NOMO-1 treated with DMSO at 0.1 percent for 48 hours (cell line): ENCODE data around the gene SV2A.

ENCODE experiments used
- DNase-seq: peaks from one replicate; lab custom pipeline; 2025; ENCODE audit not compliant: unreplicated experiment; lab: John Stamatoyannopoulos, UW

SV2A gene

DNA sequence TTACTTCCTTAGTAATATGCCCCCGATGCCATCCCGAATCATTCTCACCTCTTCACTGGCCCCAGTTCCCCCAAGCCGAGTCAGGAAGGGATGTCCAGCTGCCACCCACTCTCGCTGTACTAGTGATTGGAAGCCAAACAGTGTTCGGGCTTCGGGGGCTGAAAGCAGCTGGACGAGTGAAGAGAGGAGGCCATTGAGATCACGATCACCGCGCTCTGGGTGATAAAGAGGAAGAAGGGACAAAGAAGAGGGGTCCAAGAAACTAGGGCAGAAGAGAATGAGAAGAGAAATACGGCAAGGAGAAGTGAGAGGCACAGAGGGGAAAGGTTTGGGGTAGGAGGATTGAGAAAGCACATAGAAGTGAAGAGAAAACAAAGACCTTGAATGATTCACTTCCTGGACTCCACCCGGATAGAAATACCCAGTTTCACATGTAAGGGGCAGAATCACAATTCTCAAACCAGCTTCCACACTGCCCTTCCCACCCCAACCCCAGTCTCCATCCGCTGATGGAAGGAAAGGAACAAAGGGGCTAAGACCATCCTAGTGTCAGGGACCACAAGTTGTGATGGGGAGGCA lies 13.7 kb upstream of the SV2A start:
- peak; percentile 80 for DNase-seq

DNA sequence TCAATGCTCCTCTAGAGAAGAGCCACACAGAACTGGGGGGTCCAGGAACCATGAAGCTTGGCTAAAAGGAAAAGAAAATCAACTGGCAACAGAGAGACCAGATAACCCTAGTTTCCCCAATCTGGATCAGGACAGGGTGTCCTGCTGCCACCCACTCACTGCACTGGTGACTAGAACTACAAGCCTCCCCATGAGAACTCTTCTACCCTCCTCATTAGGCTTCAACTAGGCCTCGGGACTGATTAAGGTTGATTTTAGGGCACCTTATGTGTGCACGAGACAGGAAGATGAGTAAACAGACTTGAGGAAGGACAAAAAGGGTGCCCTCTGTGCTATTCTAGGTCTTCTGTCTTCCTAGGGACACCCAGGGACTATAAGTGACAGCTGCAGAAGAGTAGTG lies 12.2 kb upstream of the SV2A start:
- no peak for DNase-seq

DNA sequence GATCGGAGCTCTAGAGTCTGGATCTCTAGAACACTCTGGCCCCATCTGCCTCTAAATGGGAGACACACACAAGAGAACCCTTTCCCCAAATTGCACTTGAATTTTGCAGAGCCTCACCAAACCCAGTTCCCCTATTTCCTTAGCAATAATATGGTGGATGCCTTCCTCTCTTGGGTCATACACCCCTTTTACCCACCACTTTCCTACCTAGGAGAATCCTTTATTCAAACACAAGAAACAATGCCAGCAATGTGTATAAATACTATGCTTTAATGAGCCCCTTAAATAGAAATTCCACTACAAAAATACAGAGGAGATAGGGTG lies 10.7 kb upstream of the SV2A start:
- no peak for DNase-seq

DNA sequence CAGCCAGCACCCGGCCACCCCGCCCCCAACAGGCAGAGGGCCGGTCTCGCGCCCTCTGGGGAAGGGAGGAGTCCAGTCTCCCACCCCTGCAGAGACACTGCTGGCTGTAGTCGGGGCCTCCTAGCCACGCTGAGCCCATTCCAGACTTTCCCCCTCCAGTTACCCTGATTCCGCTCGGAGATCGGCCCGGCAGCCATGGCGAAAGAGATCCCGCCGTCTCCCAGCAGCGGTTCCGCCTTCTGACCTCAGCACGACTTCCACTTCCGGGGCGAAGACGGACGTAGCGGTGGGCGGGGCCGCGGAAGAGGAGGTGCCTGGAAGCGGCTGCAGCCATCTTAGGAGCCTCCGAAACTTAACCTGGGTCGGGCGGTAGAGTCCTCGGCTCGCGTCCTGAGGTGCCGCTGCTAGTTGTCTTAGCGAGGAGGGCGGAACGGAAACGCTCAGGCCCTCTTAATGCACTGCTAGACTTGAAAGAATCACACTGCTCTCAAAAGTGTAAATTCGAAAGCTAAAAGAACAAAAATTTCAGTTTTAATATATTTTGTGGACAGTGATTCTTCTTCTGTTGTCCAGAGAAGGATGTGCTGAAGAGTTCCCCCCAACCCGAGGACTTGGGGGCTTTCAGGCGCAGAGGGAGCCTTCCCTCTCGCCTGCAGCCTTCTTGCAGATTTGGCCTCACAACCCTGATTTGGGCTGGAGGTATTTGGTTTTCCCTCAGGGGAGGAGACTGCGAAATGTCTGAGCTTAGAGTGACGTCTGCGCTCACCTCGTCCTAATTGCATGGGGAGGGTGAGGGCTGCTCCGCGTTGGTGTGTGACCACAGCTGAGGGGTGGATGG lies 10.1 kb upstream of the SV2A start, which contains the start of gene SF3B4:
Gene SF3B4 (minus strand): TSS at position 241 of the 838 bp plus-strand sequence. CDS start 44 bp downstream, at position 197.
- peak; percentile 96 for DNase-seq

DNA sequence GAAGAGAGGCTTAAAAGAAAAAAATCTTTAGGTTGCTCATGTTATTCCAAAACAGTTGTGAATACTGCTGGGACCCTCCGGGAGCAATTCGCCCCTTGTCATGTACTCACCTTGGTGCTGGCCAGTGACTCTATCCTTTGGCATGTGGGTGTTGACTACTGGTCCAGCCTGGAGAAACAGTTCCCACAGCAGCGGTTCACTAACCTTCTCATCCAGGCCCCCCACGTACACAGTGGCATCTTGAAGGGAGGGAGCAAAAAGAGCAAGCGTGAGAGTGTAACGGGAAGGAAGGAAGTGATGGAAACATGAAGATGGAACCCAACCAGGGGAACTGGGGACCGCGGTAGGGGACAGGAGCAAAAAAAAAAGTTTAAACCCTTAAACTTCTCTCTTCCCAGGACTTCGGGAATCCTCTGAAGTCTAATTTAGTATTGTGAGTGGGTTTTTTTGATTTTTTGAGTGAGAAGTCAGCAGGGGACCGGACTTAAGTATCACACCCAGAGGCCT lies 9.5 kb upstream of the SV2A start:
- no peak for DNase-seq

DNA sequence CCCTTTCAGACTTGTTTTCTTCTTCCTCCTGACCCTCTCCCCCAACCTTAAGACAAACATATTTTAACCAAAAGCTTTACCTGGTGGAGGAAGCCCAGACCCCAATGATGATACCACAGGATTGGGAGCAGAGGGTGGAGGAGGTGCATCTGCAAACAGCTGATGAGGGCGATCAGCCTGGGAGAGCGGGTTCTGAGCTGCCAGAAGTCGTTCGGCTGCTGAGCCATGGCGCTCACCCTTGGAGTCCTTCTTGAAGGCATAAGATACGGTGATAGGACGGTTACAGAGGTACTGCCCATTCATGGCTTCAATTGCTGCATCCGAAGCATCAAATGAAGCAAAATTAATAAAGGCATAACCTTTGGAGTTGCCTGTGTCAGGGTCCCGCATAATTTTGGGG lies 8.7 kb upstream of the SV2A start:
- no peak for DNase-seq

DNA sequence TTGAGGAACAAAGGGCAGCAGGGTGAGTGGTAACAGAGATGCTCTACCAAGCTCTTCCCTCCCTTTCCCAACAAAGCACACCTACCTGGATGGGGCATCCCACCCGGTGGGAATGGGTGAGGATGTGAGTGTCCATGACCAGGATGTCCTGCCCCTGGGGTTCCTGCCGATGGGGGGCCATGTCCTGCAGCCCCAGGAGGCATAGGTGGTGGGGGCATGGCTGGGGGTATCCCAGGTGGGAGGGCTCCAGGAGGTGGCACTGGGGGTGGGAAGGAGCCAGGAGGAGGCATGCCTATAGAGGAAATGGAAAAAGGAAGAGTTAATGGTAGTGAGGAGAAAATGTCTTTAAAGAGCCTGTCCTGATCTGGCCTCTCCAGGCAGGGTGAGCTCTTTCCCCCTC lies 8.1 kb upstream of the SV2A start:
- no peak for DNase-seq

DNA sequence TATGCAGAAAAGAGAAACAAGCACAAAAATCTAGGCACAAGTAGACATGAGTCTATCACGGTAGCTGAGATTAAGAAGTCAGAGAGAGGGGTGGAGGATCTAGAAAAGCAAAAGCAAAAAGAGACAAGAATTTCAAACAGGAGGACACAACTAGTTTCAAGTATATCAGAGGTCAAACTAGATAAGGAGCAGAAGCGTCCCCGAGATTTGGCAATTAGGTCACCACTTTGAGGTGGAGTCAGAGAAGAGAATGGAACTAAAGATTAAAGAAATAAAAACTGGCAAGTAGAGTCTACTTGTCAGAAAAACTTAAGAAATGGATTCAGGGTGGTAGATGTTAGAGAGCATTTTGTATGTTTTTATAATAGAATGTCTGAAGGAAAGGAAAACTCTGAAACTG lies 7.7 kb upstream of the SV2A start:
- DNase-seq: no peak

DNA sequence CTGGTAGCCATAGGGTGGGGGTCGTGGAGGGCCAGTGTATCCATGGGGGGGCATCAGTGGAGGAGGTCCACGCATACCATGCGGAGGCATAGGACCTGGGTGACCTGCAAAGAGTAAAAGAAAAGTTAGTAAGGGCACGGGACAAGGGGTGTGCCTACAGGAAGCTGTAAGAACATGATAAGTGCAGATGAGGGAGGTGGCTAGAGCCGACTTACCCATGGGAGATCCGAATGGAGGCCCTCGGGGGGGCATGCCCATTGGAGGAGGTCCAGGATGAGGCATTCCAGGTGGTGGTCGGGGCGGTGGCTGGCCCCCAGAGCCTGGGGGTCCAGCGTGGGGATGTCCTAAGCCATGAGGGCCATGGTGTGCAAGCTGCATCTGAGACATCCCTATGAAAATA lies 6.0 kb upstream of the SV2A start:
- no peak for DNase-seq

DNA sequence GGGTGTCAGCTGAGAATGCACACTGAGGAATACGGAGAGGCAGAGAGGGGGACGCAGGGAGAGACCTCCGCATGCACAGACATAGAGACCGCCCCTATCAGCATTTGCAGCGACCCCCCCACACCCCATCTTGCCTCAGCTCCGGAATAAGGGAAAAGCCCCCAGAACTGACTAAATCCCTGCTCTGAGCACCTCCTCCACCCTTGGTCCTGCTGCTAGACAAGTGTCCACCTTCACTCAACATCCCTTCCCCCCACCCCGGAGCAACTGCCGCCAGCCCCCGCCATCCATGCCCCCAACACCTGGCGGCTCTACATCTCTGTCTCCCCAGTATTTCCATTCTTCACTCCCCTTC lies 769 bp downstream of the SV2A start:
- no peak for DNase-seq

DNA sequence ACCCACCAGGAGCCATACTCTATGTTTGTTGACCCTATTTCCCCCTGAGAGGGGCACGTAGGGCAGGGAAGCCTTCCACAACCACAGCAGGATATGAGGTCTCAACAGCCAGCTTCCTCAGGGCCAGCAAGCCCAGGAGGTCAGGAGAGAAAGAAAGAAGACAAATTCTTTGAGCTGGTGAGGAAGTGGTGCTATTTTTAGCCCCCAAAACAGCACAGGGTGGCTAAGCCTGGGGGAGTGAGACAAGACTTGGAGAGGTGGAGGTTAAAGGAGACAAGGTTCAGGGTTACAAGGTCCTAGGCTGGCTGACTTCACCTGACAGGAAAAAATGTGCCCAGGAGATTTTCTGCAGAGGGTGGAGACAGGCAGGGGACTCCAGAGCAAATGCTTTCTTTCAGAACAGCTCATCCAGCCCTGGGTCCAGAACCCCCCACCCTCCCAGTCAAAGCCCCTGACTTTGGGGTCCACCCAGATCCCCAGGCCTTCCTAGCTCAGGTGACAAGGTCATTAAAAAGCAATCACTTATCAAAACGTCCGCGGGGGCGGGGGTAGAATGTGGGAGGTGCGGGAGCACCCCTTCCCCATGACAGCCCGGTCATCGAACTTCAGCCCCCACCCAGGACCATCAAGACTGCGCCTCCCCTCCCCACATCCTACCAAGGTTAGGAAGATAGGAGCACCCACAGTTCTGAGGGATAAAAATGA lies 1.3 kb downstream of the SV2A start:
- no peak for DNase-seq

DNA sequence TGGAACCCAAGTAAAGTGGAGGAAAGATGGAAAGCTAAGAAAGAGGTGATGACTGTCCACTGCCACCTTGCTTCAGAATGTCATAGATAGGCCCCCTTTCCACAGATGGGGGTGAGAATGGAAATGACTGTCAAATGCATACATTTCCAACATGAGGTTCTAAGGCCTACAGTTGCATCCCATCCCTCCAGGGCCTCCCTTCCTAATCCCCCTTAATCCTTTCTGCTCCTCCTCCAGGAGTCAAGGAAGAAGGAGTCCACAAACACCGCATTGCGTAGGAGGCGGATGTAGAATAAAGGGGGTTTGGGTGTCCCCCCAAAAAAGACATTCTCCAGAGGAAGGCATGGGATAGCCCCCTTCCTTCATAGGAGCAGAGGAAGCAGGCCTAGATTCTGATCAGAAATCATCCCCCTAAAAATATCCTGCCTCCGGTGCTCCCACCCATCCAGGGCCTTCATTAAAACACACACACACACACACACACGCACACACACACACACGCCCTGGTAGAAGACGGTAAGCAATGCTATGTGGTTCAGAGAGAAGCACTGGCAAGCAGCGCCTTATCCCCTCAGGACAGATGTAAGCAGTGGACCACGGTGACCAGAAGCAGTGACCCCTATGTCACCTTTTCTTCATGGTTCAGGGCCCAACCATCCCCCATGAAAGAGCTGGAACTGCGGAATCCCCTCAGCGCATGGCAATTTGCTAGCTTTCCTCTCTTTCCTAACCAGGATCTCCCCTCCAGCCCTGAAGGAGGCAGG lies 2.0 kb downstream of the SV2A start:
- DNase-seq: no peak

DNA sequence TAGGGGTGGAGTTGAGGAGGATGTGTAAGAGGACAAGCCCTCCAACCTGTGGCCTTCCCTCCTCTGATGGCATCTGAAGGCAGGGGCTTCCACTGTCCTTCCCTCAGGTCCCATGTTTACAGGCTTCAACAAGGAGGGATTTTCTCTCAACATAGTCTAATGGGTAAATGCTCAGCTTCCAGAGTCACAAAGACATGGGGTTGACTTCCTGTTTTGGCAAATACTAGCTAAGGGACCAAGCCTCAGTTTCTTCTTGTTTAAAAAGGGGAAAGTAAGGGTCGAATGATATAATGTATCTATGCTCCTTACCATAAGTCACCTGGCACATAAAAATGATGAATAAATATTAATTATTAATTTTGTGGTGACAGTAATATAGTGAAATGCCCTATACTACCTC lies 3.1 kb downstream of the SV2A start:
- DNase-seq: no peak

DNA sequence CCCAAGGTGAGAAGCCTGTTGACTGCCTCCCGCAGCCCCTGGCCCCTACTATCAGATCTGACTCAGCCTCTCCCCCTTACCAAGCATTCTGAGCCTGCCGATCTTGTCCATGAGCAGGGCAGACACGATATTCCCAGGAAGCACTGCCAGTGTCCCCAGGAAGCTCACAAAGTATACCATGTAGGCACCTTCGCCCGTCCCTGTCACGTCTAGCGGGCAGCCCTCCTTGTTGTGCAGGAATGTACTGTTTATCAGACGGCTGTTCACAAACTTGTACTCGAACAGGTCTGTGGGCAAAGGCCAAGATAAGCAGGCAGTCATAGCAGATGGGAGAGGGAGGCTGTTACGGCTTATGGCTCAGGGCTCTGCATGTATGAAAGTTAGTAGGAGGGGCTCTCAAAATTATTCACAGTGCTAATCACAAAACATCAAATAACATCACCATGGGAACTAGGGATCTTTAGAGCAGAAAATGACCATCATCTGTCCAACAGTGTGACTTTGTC lies 11.0 kb downstream of the SV2A start:
- DNase-seq: no peak

DNA sequence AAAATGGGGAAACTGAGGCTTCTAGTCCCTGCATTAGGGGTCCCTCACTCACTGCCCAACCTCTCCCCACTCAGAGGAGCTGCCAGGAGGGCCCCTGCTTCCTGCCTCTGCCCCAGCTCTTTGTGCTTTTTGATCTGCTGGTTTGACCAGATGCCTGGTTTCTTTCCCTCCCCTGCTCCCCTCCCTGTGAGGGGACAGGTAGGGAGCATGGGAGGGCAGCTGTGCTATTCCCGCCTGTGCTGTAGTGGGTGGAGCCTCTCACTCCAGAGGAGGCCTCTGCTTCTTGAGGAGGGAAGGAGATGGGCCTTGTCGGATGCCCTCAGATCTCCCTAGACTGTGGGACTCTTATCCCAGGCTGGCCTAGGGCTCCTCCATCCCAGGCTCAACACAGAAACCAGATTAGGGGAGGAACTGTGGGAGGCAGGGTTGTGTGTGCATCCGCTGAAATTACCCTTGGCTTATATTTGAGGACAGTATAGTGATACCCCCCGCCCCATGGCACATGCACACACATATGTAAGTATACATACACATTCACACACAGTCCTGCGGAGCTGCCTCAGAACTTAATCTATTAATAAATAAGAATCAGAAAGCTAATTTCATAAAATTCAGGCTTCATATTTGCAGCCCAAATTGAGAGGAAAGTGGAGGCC lies 13.7 kb downstream of the SV2A start:
- no peak for DNase-seq

DNA sequence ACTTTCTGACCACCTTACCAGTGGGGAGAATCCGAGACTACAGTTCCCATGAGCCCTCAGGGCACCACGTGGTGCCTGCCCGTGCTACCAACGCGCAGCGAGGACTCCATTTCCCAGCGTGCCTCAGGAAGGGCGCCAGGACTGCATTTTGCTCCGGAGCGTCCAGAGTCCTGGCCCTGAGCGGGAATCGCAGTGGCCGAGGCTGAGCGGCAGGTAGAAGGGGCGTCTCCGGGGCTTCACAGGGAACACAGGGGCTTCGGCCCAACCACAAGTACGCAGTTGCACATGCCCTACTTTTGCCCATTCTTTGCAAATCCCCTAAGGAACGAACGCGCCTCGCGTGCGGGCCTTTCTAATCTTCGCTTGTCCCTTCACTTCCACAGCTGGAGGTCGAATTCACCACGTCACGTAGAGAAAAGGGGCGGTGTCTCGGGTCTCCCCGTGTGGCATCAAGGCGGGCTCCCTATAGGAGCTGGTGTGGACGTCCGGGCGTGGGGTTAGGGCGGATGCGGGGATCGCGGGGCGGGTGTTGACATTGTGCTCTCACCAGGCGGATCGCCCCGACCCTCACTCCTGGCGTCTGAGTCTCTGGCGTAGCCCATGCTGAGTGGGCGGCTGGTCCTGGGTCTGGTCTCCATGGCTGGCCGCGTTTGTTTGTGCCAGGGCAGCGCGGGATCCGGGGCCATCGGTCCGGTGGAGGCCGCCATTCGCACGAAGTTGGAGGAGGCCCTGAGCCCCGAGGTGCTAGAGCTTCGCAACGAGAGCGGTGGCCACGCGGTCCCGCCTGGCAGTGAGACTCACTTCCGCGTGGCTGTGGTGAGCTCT lies 18.0 kb downstream of the SV2A start, which contains the start of gene BOLA1:
Gene BOLA1 (plus strand): TSS at position 109 of the 825 bp plus-strand sequence. CDS start 492 bp downstream, at position 601.
- DNase-seq: peak; percentile 90

DNA sequence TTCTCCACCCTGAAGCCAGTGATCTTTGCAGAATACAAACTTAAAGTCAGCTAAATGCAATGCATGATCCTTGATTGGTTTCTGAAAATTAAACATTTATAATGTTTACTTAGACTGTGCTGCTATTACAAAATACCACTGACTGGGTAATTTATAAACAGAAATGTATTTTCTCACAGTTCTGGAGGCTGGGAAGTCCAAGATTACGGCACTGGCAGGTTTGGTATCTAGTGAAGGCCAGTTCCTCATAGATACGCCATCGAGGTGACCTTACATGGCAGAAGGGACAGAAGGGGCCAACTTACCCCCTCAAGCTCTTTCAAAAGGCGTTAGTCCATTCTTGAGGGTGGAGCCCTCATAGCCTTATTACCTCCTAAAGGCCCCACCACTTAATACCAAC lies 21.1 kb downstream of the SV2A start:
- no peak for DNase-seq

DNA sequence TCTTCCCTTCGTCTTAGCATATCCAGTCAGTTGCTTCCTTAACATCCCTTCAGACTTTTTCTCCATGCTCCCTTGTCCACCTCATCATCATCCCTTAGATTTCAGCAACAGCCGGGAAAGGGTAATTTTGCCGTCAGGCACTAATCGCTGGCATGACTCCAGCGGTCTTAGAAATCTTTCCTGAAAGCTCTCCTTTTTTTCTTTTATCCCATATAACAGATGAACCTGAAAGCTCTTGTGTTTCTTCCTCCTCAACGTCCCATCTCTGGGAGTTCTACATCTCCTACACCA lies 28.7 kb downstream of the SV2A start:
- DNase-seq: no peak

DNA sequence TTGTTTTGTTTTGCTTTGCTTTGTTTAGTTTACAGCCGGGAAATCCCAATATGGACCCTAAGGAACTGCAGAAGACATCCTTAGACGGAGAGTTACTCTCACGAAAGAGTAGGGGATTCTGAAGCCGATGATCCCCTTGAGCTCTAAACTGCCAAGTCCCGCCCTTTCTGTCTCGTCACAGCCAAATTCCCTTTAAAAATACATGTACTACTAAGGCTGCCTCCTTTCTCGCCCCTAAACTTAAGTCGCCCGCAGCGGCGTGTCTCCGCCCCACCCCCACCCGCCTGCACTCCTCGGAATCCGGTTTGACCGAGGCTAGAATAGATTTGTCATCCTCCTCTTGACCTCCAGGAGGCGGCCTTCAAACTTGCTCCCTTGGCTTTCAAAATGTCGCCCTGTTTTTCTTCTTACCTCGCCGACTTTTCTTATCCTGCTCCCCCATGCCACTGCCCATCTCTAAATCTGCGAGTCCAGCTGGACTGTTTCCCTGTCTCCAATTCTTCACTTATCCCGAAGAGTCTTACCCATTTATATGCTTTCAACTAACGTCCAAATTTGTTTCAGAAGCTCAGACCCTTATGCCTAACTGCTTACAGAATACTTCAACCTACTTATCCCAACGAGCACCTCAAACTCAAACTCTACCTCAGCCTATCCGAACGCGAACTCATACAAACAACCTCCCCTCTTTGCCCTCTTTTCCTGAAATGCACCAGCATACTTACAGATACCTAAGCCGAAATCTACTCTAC lies 29.2 kb downstream of the SV2A start:
- peak; percentile 90 for DNase-seq
